ENCODE results near the gene STAP2.

GRCh38 chr19:4376671-4376990 lies 38.0 kb upstream of the STAP2 start:
- TF ChIP-seq POLR2A (IDR thresholded peaks at IDR 0.05; ENCODE audit: low read length) (no peak), GATA1 (IDR thresholded peaks at IDR 0.05; ENCODE audit: low read depth, low read length) (no peak)
